GM08714 (cell line): ENCODE measurements around the gene ATAT1.
"Not testable (repeated sequence)": the region's sequence is repeated elsewhere in the genome, so short reads cannot be mapped to it uniquely, and the experiment has no call there.

Experiments
- H3K4me3 ChIP-seq: fragments of 200-500 bp; sonication (Bioruptor generic); 2 replicates; pipeline ENCODE4 v1.5.1; 2014; ENCODE audit warnings: mild to moderate bottlenecking, low read length, inconsistent platforms
- ZNF274 ChIP-seq: IDR thresholded peaks from 2 replicates; pipeline ENCODE4 v1.6.1; 2012; ENCODE audit warnings: mild to moderate bottlenecking, low read depth, low read length

ATAT1 gene

GRCh38 chr6:30626484-30627366 is at the start of gene ATAT1:
TSS of gene ATAT1 (plus strand) at chr6:30626874.
- peak within 1 kb of the TSS; percentile 79 for H3K4me3 ChIP-seq
- no peak for TF ChIP-seq ZNF274

DNA sequence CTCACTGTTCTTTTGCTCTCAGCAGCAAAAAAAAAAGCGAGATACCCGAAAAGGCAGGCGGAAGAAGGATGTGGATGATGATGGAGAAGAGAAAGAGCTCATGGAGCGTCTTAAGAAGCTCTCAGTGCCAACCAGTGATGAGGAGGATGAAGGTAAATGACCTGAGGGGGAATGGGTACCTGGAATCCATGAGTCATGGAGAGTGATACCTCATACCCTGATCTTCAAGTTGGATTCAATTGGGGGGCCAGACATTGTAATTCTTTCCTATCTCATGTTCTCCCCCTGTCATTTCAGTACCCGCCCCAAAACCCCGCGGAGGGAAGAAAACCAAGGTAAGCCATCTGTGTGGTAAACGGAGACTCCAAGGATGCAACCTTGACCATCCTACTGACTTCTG is 48.6 kb upstream of the ATAT1 start:
- no peak overlapping the region for H3K4me3 ChIP-seq
- TF ChIP-seq ZNF274 = no peak

GRCh38 chr6:30583921-30584320 is 42.8 kb upstream of the ATAT1 start:
- no peak for TF ChIP-seq ZNF274
- no peak overlapping the region for H3K4me3 ChIP-seq

GRCh38 chr6:30589754-30590358 is 36.8 kb upstream of the ATAT1 start:
- no peak overlapping the region for H3K4me3 ChIP-seq
- TF ChIP-seq ZNF274 = no peak

DNA sequence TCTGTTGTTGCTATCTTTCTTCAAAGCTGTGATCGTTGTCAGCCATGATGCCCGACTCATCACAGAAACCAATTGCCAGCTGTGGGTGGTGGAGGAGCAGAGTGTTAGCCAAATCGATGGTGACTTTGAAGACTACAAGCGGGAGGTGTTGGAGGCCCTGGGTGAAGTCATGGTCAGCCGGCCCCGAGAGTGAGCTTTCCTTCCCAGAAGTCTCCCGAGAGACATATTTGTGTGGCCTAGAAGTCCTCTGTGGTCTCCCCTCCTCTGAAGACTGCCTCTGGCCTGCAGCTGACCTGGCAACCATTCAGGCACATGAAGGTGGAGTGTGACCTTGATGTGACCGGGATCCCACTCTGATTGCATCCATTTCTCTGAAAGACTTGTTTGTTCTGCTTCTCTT is 36.2 kb upstream of the ATAT1 start:
- TF ChIP-seq ZNF274 = no peak
- no peak overlapping the region for H3K4me3 ChIP-seq

DNA sequence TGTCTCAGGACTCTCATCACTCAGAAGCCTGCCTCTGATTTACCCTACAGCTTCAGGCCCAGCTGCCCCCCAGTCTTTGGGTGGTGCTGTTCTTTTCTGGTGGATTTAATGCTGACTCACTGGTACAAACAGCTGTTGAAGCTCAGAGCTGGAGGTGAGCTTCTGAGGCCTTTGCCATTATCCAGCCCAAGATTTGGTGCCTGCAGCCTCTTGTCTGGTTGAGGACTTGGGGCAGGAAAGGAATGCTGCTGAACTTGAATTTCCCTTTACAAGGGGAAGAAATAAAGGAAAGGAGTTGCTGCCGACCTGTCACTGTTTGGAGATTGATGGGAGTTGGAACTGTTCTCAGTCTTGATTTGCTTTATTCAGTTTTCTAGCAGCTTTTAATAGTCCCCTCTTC is 35.7 kb upstream of the ATAT1 start:
- no peak overlapping the region for H3K4me3 ChIP-seq
- TF ChIP-seq ZNF274 = no peak

- TF ChIP-seq ZNF274 = no peak
Observed at GRCh38 chr6:30592287-30592686, 34.4 kb upstream of the ATAT1 start.

DNA sequence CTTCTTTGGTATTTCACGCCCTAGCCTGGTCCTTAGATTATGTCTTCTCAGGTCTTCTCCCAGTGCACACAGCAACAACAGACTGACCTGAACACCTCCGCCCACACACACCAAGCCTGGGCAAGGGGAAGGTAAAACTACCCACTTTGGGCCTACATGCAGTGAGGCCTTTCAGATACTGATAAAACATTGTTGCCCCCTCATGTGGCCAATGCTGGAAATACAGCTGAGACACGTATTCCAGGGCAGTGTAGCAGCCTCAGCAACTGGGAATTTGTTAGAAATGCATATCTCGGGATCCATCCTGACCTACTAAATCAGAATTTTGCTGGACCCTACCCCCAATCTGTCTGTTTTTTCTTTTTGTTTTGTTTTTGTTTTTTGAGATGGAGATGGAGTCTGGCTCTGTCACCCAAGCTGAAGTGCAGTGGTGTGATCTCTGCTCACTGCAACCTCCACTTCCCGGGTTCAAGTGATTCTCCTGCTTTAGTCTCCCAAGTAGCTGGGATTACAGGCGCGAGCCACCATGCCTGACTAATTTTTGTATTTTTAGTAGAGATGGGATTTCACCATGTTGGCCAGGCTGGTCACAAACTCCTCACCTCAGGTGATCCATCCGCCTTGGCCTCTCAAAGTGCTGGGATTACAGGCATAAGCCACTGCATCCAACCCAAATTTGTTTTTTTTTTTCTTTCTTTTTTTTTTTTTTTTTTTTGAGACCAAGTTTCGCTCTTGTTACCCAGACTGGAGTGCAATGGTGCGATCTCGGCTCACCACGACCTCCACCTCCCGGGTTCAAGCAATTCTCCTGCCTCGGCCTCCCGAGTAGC is 29.1 kb upstream of the ATAT1 start:
- H3K4me3 ChIP-seq = not testable (repeated sequence)

More at GRCh38 chr6:30592287-30592686, 34.4 kb upstream of the ATAT1 start:
- no peak overlapping the region for H3K4me3 ChIP-seq

- TF ChIP-seq ZNF274 = no peak
Observed at GRCh38 chr6:30598912-30599624, 27.6 kb upstream of the ATAT1 start.

GRCh38 chr6:30599625-30600324 is 26.9 kb upstream of the ATAT1 start:
- TF ChIP-seq ZNF274 = no peak
- no peak overlapping the region for H3K4me3 ChIP-seq

More at GRCh38 chr6:30598912-30599624, 27.6 kb upstream of the ATAT1 start:
- H3K4me3 ChIP-seq = no peak overlapping the region

DNA sequence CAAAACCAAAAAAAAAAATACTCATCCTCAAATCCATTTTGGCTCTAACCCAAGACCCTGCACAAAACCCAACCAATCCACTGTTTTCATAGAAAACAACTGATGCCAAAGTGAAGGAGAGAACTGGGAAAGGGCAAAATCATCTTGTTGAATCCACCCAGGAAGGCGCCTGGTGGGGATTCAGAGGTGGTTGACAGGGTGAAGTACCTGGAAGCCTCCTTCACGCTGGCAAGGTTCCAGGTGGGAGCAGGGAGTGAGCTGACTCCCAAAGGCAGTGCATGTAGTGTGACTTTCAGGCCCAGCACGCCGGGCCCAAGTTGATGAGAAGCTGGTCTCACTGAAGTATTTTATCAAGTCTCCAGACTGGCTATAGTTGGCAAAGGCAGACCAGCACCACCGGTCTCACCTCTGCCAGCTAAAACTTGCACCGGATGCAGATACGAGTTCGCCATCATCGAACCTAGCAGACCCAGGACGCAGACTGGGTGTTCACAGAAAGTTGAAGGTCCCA is 26.2 kb upstream of the ATAT1 start:
- TF ChIP-seq ZNF274 = no peak
- no peak overlapping the region for H3K4me3 ChIP-seq

DNA sequence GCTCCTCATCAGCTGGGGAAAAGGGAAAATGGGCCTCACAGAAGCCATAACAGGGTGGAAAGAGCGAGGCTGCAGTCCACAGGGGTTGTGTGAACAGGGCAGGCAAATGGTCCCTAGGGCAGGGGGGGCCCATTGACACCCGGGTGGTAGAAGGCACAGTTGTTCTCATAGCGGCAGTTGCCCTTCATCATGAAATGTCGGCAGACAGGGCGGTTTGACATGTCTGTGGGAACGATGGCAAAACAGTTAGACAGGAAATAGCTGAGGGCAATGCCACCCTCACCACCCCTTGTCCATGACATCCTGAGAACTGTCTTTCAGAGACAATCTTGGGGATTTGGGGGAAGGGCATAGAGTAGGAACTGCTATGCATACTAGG is 25.2 kb upstream of the ATAT1 start:
- no peak for TF ChIP-seq ZNF274
- H3K4me3 ChIP-seq = no peak overlapping the region

DNA sequence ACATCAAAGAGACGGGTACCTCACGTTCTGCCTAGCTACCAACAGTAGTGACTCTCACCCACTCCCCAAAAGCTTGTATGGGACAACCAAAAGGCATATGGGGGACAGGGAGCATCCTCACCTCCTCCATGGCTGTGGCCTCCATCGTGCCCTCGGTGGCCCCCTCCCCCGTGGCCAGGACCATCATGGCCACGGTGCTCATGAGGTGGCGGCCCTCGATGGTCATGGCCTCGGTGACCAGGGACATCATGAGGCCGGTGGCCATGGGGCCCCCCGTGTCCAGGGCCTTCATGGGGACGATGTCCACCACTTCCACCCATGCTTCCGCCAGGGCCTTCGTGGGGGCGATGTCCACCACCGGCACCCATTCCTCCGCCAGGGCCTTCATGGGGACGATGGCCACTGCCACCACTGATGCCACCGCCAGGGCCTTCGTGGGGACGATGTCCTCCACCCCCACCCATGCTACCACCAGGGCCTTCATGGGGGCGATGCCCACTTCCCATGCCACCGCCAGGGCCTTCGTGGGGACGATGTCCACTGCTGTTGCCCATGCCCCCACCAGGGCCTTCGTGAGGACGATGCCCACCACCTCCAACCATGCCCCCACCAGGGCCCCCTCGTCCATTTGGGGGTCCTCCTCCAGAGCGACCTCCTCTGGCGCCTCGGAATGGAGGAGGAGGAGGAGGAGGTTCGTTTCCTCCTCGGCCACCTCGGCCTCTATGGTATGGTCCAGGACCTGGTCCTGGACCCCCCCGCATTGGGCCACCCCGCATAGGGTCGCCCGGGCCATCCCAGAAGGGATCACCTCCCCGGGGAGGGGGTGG is 24.6 kb upstream of the ATAT1 start:
- H3K4me3 ChIP-seq = no peak overlapping the region
- no peak for TF ChIP-seq ZNF274
